ENCODE results near the gene AGRN.
"Not testable (repeated sequence)": the region's sequence is repeated elsewhere in the genome, so short reads cannot be mapped to it uniquely, and the experiment has no call there.

Gene AGRN

GRCh38 chr1:1000357-1001056, 19.4 kb upstream of the AGRN start:
- peak in 1 of 2 donors; percentile 52 for DNase-seq (ENCODE audit: low read depth in 2 of 2)

DNA sequence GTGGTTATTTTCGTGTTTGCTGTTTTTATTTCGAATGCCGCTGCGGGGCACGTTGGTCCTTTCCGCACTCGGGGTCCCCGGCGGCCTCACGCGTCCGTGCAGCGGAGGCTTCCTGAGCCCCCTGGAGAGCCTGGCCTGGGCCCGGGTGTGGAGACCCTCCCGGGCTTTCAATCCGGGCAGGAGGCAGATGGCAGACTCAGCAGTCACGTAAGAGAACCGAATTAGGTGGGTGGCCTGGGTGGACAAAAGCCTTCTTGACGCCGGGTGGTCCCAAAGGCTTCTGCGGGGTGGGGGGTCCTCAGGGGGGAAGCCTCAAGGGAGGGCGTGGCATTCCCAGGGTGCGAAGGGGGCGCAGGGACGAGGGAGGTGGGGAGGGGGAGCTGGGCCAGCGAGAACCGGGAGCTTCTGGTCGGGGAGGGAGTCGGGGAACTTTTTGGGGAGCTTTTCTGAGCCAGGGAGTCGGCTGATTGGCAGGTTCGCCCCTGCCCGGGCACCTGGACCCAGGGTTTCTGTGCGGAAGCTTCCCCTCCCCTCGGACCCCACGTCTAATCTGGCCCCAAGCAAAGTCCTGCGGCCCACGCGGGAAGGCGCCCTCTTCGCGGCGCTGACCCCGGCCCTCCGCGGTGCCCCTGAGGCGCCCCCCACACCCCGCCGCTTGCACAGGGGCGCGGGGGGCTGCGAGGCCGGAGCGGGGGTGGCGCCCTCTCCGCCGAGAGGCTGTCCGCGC, 18.7 kb upstream of the AGRN start:
- no peak for DNase-seq (ENCODE audit: low read depth in 2 of 2)

DNA sequence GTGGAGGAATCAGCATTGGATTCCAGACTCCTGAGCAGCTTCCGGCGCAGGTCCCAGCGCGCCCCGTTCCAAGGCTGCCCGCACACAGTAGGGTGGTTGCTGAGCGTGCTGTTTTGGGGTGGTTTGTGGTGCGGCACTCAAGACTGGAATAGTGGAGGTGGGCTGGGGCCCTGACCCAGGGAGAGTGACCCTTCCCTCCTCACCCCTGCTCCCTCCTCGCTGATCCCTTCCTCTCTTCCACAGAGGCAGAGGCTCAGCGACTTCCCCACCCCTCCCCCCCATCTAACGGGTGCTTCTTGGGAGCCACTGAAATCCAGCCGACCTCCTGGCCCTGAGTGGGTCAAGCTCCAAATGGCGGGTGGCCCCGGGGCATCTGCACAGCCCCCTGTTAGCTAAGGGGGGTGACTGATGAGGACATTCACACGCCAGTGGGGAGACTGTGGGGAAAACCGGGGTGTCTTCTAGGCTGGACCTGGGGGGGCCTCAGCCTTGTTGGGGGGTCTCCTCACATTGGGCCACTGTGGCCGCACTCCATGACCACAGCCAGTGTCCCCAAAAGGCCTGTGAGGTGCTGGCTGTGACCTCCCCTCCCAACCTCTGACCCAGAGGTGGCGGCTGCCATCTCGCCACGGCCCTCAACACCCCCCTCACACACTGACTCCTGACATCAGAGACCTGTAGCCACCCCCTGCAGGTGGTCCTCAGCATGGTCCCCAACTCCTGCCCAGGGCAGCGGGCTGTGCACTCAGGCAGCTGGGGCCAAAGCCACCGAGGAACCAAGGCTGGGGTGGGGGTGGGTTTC, 16.1 kb upstream of the AGRN start:
- no peak for DNase-seq (ENCODE audit: low read depth in 2 of 2)

DNA sequence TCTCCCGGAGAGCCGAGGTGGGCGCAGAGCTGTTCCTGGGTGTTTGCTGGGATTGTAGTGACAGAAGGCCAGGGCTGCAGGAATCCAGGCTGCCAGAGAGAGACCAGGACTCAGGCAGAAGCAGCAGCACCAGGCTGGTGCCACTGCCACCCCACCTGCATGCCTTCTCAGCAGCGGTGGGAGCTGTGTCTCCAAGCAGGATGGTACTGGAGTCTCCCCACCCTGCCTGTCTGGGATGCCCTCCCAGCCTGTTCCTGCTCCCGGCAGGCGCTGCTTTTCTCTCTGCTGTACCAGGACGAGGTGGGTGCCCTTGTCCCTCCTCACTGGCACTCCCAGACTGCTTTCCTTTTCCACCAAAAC, 15.5 kb upstream of the AGRN start:
- no peak for DNase-seq (ENCODE audit: low read depth in 2 of 2)

DNA sequence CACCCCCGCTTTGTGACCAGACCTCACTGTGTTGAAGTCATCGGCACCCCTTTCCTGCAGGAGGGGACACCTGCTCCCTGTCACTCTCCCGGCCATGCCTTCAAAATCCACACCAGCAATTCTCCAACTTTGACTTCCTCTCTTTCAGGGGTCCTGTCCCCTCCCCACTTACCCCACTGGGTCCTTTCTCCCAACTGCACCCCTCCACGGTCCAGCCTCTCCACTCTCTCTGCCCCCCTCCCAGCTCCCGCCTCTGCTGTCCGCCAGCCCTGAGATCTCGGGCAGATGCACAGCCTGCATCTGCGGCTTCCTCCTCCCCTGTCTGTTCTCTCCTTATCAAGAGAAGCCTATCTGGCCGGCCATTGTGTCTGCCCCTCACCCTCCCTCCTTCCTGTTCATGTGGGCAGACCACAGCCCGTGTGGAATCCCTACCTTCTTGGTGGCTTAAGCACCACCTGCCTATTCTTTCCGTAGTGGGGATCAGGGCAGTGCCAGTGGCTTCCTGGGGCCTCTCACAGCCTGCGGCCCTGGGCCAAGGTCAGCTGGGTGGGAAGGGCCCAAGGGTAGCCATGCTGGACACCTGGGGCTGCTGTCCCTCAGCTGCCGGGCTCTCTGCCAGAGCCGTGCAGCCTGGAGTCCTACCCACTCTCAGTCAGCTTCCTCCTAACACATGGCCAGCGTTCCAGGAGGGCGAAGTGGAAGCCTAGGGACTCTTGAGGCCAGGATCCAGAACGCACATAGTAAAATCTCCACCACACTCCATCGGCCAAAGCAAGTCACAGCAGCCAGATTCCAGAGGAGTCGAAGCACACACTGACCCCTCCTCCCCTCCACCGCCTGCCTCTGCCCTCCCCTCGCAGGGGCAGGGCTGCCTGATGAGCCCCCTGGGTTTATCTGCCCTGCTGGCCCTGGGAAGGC, 14.9 kb upstream of the AGRN start:
- no peak for DNase-seq (ENCODE audit: low read depth in 2 of 2)

GRCh38 chr1:1005774-1006304, 14.1 kb upstream of the AGRN start:
- no peak for DNase-seq (ENCODE audit: low read depth in 2 of 2)

DNA sequence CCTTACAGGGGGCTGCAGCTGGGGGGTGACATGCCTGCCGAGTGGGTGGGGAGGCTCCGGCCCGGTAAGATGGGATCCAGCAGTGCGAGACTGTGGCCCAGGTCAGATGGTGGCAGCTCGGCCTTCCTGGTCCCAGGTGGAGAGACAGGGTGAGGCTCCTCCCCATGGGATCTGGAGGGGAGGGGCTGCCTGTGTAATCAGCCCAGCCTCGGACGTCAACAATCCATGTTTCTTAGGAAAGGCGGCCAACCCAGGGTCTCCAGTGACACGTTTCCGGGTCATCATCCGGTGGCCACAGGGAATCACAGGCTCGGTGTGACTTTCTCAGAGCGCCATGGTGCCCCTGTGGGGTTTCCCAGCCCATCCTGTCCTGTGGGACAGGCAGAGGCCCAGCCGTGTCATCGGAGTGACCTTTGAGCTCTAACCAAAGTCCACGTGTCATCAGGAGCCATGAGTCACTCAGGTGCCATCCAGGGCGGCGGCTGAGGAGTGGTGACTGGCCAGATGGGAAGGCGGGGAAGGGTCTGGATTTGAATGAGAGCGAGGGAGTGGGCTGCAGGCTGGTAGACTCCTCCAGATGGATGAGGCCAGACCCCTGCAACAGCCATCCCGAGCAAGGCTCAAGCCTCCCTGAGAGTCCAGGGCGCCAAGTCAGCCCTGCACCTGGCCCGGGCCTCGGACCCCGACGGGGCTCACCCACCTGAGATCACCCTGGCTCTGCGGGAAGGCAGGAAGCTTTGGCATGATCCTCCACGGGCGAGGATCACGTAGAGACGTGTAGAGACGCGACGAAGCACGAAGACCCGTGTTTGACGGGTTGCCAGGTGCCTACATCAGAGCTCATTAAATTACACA, 13.4 kb upstream of the AGRN start:
- DNase-seq (ENCODE audit: low read depth in 2 of 2) = no peak

GRCh38 chr1:1010131-1010530, 9.8 kb upstream of the AGRN start:
- DNase-seq (ENCODE audit: low read depth in 2 of 2) = not testable (repeated sequence)

GRCh38 chr1:1011396-1011949, 8.4 kb upstream of the AGRN start:
- no peak for DNase-seq (ENCODE audit: low read depth in 2 of 2)

DNA sequence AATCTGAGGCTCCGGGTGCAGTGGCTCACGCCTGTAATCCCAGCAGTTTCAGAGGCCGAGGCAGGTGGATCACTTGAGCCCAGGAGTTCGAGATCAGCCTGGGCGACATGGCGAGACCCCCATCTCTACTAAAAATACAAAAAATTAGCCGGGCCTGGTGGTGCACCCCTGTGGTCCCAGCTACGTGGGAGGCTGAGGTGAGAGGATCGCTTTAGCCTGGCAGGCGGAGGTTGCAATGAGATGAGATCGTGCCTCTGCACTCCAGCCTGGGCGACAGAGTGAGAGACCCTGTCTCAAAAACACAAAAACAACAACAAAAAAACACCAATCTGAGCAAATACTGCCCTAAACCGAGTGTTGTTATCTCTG, 7.2 kb upstream of the AGRN start:
- DNase-seq (ENCODE audit: low read depth in 2 of 2) = not testable (repeated sequence)

DNA sequence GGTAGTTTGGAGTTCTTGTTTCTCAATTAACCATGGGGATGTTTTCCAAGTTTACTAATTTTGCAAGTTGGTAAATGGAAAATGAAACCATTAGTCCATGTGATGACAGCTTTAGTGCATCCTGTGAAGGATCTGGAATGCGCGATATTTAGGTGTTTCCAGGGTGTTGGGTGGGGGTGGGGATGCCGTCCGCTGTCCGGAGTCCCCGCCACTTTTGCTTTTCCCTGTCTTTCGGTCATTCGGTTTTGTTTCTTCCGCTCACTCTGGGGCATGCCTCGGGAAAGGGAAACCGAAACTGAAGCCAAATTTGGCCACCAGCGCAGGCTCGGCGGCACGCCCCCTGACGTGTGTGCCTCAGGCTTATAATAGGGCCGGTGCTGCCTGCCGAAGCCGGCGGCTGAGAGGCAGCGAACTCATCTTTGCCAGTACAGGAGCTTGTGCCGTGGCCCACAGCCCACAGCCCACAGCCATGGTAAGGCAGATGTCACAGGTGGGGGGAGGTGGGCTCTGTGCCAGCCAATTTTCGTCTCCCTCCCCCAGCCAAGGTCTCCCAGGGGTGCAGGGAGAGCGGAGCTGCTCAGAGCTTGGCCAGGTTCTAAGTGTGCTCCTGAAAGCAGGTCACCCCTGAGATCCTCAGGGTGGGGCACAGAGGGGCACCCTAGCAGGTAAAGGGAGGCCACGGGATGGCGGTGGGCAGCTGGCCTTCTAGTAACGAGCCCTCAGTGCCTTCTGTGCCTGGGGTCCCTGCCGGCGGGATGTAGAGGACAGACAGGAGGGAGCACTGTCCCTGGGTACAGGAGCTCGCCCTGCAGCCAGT, 6.6 kb upstream of the AGRN start, which contains the start of gene ISG15:
Gene ISG15 (plus strand): TSS at position 393 of the 817 bp plus-strand sequence. CDS start 77 bp downstream, at position 470.
- peak; percentile 58 to 68 for DNase-seq (ENCODE audit: low read depth in 2 of 2)

DNA sequence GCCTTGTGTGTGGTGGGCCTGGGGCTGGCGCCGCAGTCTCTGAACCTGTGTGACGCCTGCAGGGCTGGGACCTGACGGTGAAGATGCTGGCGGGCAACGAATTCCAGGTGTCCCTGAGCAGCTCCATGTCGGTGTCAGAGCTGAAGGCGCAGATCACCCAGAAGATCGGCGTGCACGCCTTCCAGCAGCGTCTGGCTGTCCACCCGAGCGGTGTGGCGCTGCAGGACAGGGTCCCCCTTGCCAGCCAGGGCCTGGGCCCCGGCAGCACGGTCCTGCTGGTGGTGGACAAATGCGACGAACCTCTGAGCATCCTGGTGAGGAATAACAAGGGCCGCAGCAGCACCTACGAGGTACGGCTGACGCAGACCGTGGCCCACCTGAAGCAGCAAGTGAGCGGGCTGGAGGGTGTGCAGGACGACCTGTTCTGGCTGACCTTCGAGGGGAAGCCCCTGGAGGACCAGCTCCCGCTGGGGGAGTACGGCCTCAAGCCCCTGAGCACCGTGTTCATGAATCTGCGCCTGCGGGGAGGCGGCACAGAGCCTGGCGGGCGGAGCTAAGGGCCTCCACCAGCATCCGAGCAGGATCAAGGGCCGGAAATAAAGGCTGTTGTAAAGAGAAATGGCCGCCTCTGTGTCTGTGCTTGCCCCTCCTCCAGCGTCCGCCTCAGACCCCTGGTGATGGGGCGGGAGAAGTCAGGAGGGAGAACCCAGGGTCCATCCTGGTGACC, 5.8 kb upstream of the AGRN start:
- no peak for DNase-seq (ENCODE audit: low read depth in 2 of 2)

DNA sequence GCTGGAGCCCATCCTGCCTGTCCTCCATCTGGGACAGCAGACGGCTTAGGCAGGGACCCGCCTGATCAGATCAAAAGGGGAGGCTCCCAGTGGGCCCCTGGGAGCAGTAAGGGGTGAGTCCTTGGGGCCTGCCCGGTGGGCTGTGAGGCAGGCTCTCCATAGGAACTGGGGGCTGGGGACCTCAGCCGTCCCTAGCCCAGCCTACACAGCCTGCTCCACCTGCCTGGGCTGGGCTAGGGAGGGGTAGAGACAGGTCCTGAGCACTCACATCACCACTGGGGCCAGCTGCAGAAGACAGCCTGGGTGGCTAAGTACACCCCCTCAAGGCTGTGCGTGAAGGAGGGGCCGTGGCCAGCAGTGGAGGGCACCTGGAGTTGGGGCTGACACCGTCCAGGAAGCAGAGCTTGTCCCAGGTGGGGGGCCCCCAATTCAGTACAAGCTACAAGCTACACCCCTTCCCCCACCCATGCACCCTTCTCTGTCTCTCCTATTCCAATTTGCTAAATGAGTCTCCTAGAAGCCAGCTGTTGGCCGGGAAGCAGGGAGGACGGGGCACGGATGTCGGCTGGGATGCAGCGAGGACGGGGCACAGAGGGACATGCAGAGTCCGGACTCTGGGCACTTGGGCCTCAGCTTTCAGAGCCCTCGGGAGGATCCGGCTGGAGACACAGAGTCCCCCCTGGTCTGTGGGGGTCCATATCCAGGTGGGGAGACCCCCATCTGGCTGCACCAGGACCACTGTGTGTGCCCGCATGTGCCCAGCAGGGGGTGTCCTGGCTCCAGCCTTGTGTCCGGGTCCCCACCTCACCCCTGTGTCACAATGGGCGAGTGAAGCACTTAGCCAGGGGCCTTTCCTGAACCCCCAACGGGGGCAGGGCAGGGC, 4.9 kb upstream of the AGRN start:
- no peak for DNase-seq (ENCODE audit: low read depth in 2 of 2)

- not testable (repeated sequence) for DNase-seq (ENCODE audit: low read depth in 2 of 2)
These were observed 2.3 kb upstream of the AGRN start for GRCh38 chr1:1017397-1018320.

DNA sequence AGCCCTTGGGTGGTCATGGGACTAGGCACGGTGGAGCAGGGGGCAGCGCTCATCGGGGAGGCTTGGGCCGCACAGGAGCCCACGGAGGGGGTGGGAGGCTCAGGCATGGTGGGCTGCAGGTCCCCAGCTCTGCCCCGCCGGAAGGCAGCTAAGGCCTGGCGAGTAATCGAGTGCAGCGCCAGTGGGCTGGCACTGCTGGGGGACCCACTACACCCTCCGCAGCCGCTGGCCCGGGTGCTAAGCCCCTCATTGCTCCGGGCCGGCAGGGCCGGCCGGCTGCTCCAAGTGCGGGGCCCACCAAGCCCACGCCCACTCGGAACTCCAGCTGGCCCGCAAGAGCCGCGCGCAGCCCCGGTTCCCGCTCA, 1.6 kb upstream of the AGRN start:
- DNase-seq (ENCODE audit: low read depth in 2 of 2) = not testable (repeated sequence)
